Measurements from ENCODE around the gene BMERB1. TPM values are rescaled to one million over a fixed set of nuclear protein-coding genes. Genes with fewer than 3 reads are reported as not detected.

Gene BMERB1
- total and polyA plus RNA-seq, 9 of the 15 experiments (the other 6 are each of a cell fraction or from before 2014, with no cell fraction given) = 0.29 to 2.9 (median 0.94) TPM

GRCh38 chr16:15616475-15617165 is 182.2 kb downstream of the BMERB1 start:
- POLR2A ChIA-PET = interaction anchor here (1.6 kb wide), 1 partner anchor 19 kb away, joined by 4 read pairs; no protein-coding TSS in a partner anchor
- H3K36me3 ChIP-seq (ENCODE audit: control insufficient read depth, insufficient read depth, low read length) = peaks cover 78% of the 10 kb centered on the region

More at GRCh38 chr16:15616475-15617165, 182.2 kb downstream of the BMERB1 start:
- no peak overlapping the region for H3K27ac ChIP-seq (ENCODE audit: extremely low read depth, low read depth, low read length)
- no peaks in the 10 kb centered on the region for H3K27me3 ChIP-seq (ENCODE audit: control insufficient read depth in 2 of 2, insufficient read depth in 2 of 2, low read length in 2 of 2)
- H3K9ac ChIP-seq (ENCODE audit: insufficient read depth in 1 of 2, low read depth in 2 of 2, low read length in 2 of 2) = no peak overlapping the region
- H3K4me3 ChIP-seq = no peak overlapping the region
- WGBS (ENCODE audit: insufficient coverage, low coverage, missing lambda C conversion rate) = 84% methylated on average over 11 of the region's 11 CpGs
- H3K9me3 ChIP-seq (replicated peaks; ENCODE audit: control insufficient read depth, insufficient read depth, low read depth, low read length) = no peaks in the 10 kb centered on the region
- CTCF ChIA-PET (ENCODE audit: low intra/inter-chr PET ratio) = no interaction called here
- DNase-seq (ENCODE audit: extremely low read depth in 1 of 4, low spot score in 3 of 4) (no peak), ATAC-seq (no peak), FAIRE-seq (no peak)
- H3K79me2 ChIP-seq (ENCODE audit: control insufficient read depth, insufficient read depth, low read length) = no peaks in the 10 kb centered on the region
- no peak for TF ChIP-seq ZNF324 (CRISPR knock-in tag; IDR thresholded peaks at IDR 0.05)
- no peak for TF ChIP-seq KAT8 (IDR thresholded peaks at IDR 0.05; ENCODE audit: low read depth)
- no peak for TF ChIP-seq ZNF12 (CRISPR knock-in tag; IDR thresholded peaks at IDR 0.05)
- TF ChIP-seq TAF1 (IDR thresholded peaks at IDR 0.05; ENCODE audit: control insufficient read depth, extremely low read depth, insufficient read depth, low read length, severe bottlenecking) = no peak
- TF ChIP-seq TEAD2 (tag; IDR thresholded peaks at IDR 0.05) = no peak
- TF ChIP-seq, protein P1, sequence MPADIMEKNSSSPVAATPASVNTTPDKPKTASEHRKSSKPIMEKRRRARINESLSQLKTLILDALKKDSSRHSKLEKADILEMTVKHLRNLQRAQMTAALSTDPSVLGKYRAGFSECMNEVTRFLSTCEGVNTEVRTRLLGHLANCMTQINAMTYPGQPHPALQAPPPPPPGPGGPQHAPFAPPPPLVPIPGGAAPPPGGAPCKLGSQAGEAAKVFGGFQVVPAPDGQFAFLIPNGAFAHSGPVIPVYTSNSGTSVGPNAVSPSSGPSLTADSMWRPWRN (IDR thresholded peaks at IDR 0.05; ENCODE audit: low read depth) = no peak
- TF ChIP-seq AFF1 (IDR thresholded peaks at IDR 0.05; ENCODE audit: low read depth in 1 of 2, partially characterized antibody in 2 of 2) = no peak
- no peak for TF ChIP-seq SMARCE1 (IDR thresholded peaks at IDR 0.05)
- H3K4me2 ChIP-seq (ENCODE audit: insufficient read depth, low read length) = no peak overlapping the region
- intact Hi-C loops (cut with micrococcal nuclease) (no loop called here), in situ Hi-C loops (cut with MboI) (no loop called here)
- BruUV-seq (replicated peaks) = no TSS peak
- H4K20me1 ChIP-seq (replicated peaks; ENCODE audit: control insufficient read depth, insufficient read depth, low read length) = no peaks in the 10 kb centered on the region
- no peak overlapping the region for H2AFZ ChIP-seq (ENCODE audit: low read depth, low read length)
- H3K4me1 ChIP-seq (replicated peaks in 1 of 2; ENCODE audit: control insufficient read depth in 2 of 2, insufficient read depth in 2 of 2, low read length in 2 of 2) = no peaks in the 10 kb centered on the region
- H3K9me1 ChIP-seq (ENCODE audit: control insufficient read depth, insufficient read depth, low read length) = no peaks in the 10 kb centered on the region

All from K562 (cell line).